HG03097 (cell line): ENCODE data around the gene LAPTM5.
"Not testable (repeated sequence)": the region's sequence is repeated elsewhere in the genome, so short reads cannot be mapped to it uniquely, and the experiment has no call there.

Experiments used
- ATAC-seq: cut with Tn5 transposase; IDR thresholded peaks from one replicate; pipeline ENCODE4 v1.9.1; 2021; ENCODE audit not compliant: unreplicated experiment, low FRiP score

LAPTM5 gene

DNA sequence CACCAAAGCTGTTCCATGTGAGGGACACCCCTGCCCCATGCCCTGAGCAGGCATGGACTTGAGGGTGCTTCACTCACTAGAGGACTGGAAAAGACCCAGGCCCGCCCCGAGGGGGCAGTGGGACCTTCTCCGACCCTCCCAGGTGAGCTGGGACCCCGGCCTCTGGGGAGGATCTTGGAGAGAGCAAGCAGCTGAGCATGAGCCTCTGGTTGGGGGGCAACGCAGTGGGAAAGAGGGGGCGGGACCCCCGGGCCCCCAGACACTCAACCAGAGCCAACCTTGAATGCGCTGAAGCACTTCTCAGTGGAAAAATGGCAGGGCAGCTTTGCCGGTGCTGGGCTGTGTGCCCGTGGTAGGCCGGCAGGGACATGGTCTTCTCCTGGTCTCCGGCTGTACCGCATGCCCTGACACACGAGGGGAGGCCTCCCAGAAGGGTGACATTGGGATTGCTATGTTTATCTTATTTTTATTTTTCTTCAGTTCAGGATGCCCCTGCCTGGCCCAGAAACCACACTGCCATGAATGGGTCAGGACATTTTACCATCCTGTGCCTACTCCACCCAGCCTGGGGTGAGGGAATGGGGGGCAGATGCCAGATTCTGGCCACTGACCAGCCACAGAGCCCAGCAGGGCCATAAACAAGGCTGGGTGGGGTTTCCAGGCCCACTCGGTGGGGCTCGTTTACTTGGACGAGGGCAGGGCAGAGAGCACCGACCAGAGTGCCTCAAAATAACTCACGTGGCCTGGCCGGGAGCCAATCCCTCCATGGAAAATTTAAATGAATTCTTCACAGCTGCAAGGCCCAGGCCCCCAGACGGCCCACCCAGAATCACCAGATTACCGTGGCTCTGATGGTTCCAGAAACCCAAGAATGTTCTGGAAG lies 17.2 kb upstream of the LAPTM5 start:
- no peak for ATAC-seq

DNA sequence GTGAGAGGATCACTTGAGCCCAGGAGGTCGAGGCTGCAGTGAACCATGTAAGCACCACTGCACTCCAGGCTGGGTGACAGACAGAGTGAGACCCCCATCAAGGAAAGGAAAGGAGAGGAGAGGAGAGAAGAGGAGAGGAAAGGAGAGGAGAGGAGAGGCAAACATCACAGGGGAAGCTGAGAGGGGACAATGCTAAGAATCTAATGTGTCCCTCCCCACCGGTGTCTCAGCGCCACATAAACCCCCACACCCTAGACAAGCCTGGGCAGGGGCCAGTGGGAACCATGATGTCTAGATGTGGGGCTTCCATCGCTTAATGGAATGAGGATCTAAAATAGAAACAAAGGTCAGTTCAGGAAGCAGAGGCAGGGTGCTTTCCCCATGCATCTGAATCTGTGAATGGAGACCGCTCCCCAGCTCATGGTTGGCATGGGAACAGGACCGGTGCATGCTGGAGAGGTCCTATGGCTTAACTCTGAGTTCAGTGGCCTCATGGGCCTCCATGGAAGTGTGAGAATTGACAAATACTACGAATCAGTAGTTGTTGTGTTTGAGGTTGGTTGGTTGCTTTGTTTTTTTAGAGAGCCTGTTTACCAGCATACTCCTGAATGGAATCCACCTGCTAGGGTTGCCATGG lies 16.3 kb upstream of the LAPTM5 start:
- no peak for ATAC-seq

DNA sequence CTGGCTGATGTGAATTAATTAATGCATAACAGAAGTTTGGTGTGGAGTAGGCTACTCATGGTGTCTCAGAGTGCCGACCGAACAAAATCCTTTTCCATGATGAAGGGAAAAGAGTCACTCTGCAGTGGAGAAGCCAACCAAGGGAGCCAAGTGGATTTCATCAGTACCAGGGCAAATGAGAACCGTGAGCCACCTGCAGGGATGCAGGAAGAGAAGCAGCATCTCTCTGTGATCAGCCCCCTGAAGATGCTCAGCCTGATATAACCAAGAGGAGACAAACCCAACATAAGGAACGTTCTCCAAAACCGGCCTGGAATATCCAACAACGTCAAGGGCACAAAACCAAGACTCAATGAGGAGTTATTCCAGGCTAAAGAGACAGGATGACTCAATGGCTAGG lies 13.4 kb upstream of the LAPTM5 start:
- no peak for ATAC-seq

DNA sequence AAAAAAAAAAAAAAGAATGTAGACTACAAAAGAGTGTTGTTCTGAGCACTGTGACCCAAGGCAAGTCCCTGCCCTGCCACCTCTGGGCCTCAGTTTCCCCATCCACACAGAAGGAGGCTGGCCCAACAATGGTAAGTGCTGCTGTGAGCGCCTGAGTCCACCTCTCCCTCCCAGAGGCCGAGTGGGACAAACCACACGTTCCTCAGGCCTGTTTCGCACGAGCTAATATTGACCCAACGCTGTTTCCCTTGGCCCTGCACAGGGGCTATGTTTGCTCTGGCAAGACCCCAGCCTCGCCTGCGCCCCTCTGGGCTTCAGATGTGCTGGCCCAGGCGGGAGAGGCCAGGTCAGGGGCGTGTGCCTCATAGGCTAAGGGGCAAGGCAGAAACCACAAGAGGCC lies 12.6 kb upstream of the LAPTM5 start:
- ATAC-seq, result no peak

DNA sequence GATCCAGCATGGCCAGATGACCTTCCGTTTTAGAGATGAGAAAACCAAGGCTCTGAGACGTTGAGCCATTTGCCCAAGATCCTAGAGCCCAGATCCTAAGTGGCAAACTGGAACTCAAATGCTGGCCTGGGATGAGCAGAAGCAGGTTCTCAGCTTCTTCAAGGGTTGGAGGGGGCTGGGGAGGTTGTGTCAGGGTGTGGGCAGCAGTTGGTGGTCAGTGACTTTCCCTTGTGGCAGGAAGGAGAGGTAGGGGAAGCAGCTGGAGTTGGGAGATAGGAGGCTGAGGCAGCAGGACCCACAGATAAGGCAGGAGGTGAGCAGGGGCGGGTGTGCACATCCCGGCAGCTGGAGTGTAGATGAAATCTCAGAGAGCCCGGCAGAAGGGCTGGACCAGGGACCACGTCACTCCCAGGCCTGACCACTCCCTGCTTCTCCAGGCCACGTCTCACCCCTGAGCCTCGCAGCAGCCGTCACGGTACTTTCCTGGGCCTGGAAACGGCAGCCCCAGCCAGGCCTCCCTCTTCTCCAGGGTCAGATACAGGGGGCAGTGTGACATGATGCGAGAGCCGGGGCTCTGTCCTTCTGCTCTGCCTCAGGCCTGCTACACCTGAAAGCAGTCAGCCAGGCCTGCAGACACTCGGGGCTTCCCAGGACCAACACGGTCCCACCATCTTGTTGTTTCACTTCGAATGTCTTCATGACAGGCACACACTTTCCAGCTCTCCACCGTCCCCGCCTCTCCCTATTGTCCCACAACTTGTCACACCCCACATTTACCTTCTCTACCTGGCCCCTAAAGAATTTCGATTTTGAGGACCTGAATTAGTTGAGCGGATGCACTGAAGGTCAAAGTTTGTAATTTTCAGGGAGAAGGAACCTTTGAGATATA lies 11.5 kb upstream of the LAPTM5 start:
- ATAC-seq, result no peak

DNA sequence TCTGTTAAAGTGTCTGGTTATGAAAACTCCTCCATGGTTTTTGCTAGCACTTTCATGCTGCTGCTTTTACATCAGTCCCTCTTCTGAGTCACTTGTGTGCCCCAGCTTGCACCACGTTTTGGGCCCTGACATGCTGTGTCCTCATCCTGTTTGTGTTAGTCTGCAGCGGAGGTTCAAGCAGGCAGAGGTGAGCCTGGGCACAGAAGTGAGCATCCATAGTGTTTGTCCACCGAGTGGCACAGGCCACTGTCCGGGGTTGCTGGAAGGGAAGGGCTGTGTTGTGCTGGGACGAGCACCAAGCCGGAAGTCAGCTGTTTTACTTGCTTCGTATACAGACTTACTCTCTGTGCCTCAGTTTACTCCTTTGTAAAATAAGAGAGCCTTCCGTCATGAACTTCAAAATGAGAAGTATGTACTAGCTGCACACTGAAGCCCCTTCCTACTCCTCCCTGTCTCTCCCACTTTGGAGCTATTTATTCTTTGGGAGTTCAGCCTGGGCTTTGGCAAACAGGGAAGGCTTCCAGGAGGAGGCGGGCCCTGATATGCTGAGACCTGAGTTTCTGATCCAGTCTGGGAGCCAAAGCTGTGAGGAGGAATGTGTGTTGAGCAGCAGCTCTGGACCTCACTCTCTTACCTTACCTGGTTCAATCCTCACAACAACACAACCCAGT lies 10.7 kb upstream of the LAPTM5 start:
- no peak for ATAC-seq

DNA sequence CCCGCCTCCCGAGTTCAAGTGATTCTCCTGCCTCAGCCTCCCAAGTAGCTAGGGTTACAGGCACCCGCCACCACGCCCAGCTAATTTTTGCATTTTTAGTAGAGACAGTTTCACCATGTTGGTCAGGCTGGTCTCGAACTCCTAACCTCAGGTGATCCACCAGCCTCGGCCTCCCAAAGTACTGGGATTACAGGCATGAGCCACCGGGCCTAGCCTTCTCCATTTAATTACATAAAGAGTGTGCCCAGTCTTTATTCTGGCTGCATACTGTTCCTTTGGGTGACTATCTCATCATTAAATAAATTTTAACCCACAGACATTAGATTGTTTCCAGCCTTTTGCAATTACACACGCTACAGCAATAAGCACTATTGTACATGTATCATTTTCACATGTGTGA lies 9.4 kb upstream of the LAPTM5 start:
- not testable (repeated sequence) for ATAC-seq

DNA sequence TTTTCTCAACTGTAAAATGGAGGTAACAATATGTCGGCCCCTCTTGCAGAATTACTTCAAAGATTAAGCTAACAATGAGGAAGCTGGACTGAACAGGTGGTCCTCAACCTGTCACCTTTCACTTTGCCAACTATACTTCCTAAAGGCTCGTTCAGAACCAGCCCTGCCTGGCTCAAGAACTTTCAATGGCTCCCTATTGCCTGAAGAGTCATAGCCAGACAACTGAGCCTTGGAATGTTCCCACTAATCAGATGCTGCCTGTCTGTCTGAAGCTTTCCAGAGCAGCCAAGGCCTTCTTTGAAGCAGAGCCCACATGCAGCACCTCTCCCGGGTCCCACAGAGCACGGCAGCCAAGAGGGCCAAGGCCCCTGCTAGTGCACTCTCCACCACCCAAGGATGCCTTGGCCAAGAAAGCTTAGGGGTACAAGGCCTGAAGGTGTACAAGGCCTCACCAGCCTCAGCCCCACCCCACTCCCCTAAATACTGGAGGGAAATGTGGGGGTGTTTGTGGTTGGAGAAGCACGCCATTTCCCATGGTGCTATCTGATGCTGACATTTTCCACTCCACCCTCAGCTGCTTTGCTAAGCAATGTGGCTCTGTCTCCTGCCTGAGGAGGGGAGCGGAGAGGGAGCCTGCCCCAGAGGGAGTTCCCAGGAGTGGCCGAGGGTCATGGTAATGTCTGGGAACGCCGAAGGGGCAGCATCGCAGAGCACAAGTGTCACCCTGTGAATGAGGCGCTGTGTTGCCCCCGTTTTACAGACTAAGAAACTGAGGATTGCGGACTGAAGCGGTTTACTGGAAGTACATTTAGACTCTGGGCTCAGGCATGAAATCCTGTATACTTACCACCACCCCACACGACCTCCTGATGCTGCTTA lies 8.2 kb upstream of the LAPTM5 start:
- ATAC-seq, result no peak

DNA sequence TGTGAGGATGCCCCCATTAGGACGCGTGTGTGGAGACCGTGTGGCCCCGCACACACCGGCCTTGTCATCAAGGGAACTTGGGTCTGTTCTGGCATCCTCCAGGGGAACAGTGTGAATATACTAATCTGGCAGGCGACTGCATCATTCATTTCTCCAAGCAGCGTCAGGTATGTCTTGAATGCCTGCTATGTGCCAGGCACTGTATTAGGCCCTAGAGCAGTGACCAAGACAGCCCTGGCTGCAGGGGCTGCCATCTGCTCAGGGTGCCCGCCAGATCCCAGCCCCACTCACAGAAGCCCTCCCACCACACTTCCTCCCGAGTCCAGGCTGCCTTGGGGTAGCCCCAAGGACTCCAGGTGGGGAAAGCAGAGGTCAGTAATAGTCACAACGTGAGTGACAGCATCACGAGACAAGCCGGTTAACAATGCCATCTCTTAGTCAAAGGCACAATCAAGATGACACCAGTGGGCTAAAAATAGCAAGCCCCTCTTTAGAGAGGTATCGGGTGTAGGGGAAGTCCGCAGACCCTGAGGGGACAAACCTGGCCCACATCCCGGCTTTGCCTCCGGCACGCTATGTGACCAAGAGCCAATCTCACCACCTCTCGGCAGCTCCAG lies 7.5 kb upstream of the LAPTM5 start:
- ATAC-seq, result no peak

DNA sequence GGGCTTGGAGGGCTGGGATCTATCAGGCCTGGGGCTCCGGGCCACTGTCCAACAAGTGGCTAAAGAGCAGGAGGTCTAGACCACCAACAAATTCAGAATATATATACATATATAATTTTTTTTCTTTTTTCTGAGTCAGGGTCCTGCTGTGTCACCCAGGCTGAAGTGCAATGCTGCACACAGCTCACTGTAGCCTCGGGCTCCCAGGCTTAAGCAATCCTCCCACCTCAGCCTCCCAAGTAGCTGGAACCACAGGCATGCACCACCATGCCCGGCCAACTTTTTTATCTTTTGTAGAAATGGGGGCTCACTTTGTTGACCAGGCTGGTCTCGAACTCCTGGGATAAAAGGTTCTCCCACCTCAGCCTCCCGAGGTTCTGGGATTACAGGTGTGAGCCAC lies 6.8 kb upstream of the LAPTM5 start:
- no peak for ATAC-seq

DNA sequence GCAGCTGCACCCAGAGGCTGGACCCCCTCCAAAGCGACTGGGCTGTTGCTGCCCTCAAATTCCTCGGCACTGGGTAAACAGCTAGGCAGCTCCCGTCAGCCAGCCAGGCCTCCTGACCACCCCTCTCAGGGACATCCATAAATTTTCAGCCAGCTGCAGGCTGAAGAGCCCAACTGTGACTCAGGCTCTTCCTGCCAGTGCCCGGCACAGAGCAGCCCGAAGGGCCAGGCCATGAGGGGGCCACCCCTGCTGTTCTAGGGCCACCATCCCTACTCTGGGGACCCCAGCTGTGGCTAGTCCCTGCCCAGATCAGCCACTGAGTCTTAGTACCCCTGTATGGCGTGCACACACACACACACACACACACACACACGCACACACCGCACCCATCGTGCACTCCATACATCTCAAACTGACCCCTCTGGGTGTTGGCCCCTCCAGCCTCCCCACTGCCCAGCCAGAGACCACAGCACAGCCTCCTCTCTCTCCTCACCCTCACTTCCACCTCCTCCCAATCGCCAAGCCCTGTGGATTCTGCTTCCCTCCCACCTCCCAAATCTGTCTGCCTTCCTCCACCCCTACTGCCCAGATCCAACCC lies 6.2 kb upstream of the LAPTM5 start:
- no peak for ATAC-seq

DNA sequence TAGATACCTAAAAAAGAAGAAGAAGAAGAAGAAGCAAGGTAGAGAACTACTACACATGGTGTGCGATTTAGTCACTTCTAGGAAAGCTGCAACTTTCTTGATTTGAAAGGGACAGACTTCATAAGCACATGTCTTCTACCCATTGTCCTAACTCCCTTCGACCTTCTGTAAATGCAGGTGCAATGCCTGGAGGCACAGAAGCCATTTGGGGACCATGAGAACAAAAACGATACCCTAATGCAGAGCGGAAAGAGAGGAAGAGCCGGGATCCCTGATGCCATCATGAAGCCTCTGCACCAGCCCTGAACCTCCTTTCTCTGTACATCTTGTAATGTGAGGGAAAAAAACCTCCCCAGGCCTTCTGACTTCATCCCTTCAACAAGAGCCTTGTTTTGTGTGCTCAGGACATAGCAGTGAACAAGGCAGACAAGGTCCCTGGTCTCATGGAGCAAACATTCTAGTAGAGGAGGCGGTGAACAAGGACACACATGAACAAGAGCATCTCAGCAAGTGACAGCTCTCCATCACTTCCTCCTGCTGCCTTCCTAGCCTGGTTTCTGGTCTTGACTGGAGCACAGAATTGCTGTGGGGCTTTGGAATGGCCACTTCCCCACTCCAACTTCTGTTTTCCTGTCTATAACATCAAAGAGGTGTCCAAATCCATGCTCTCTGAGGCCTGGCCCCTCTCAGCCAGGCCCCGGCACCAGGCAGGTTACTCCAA lies 5.5 kb upstream of the LAPTM5 start:
- ATAC-seq, result no peak

DNA sequence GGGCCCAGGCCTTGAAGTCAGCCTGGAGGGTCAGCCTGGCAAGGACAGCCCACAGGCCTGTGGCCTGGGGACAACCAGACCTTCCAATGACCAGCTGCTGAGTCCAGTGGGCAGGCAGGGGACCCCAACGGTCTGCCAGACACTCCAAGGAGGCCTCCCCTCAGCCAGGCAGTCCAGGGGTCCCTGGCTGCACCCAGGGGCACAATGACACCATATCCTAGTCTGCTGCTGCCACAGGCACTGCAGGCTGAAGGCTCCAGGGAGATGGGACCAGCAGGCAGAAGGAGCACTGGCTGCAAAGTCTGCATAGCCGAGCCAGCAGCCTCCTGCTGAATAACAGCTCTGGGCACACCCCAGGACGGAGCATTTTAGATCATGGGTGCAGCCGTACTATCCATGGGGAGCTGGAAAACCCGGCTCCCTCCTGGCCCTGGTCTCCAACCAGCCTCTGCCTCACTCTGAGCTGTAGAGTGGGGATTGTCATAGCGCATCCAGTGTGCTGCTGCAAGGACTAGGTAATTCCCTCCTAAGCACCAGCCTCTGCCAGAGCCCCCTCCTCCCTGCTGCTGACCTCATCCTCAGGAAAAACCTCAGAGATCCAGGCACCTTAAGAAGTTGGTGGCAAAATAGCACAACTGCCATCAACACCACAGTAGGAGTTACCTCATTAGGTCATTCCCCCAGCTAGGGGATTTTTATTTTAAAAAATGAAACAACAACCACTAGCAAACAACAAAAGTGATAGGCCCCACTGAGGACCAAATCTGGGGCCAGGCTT lies 4.8 kb upstream of the LAPTM5 start:
- ATAC-seq, result no peak

DNA sequence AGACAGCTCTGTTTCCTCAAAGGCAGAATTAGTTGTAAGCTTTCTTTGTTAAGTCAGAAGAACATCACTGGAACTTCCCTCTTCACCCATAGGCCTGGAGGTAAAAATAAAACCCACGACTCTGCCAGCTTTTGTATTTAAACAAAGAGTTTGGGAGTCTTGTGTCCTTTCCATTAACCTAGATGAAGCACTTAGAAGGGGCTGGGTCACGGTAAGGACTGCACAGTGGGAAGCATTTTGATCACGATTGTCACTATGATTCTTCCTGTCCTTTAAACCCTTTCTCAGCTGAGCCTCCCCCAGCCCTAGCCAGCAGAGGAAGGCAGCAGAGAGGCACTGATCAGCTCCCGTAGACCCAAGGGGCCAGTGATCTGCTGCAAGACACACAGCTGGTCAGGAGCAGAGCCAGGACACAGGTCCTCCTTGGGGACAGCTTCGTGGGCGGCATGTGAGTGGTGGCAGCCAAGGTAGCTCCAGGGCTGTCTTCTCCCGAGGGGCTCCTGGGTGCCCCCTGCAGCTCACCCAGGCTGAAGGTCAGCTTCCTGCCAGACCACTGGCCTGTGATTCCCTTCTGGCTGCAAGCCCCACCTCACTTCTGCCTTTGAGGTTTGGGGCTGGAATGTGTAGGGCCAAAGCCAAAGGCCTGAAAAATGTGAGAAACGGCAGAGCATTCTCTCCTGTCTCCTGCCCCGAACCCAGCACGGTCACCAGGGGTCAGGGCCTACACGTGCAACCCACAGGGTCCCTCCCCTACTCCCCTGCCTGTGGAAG lies 4.0 kb upstream of the LAPTM5 start:
- no peak for ATAC-seq

DNA sequence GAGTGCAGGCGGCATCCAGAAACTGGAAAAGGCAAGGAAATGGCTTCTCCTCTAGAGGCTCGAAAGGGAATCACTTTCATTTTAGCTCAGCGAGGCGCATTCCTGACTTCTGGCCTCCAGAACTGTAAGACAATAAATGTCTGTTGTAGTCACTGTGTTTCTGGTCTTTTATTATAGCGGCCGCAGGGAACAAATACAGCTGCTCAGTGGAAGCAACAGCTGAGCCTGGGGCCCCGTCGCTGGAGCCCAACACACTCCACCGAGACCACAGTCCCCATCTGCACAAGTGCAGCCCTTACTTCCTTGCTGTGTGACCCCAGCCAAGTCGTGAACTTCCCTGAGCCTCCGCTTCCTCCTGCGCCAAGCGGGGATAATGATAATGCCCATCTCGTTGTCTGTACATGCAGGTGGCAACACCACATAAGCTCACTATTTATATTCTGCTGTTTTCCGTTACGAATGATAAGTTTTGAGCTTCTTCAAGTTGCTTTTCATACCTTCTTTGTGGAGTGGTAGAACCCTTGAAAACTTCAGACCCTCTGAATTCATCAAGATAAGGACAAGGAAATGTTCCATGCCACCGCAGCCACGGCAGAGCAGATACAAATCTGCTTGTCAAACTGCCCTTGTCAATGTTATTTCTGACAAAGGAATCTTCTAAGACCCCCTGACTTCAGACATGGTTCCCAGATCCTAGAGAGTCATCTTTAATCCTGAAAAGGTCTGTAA lies 3.2 kb upstream of the LAPTM5 start:
- ATAC-seq, result no peak

DNA sequence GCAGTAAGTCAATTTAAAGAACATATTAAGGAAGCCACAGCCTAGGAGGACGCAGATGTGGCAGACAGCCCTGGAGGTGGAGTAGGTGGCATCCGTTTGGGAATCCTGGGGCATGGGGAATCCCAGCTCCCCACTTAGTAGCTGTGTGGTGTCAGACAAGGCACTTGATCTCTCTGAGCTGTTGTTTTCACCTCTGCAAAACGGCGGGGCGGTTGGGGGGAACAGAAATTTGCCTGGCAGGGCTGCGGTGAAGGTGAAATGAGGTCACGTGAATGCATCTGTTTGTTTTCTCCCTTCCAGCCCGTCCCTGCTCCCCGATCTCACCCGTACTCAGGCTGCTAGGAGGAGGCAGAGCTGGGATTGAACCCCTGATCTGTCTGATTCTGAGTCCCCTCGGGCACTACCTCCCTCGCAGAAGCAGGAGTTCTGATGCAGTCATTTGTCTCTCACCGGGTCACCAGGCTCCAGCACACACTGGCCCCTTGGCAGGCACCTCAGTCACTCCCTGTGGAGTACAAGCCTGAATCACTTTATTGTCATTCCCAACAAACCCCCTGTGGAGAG lies 2.2 kb upstream of the LAPTM5 start:
- no peak for ATAC-seq
